ENCODE results near the gene ZBP1.
"Not testable (repeated sequence)": the region's sequence is repeated elsewhere in the genome, so short reads cannot be mapped to it uniquely, and the experiment has no call there.

The ZBP1 gene

GRCh38 chr20:57633945-57634491, 13.8 kb upstream of the ZBP1 start:
- Mint-ChIP-seq H3K4me1 (ENCODE audit: low read depth) (peaks cover 55% of the 10 kb centered on the region), H3K27ac (peak overlapping the region; percentile 12), H3K36me3 (peaks cover 30% of the 10 kb centered on the region), H3K9me3 (ENCODE audit: low read depth) (peaks cover 33% of the 10 kb centered on the region), H3K4me3 (peak overlapping the region; percentile 17), H3K27me3 (no peaks in the 10 kb centered on the region)

DNA sequence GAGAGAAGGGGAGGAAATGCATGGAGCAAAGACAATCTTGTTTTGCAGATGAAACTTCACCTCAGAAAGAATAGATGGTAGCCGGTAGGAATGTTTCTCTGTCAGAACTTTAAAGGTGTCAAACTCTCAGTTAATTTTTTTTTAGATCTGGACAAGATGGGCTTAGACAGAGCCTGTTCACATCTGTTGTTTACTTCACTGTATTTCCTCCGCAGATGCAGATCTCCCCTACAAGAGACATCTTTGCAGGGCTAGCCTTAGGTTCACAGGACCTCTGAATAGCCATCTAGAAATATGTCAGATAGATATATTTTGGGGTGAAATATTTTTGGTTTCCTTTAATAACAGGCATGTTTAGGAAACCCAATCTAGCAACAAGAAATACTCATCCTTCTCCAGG, 12.1 kb upstream of the ZBP1 start:
- no peak overlapping the region for H3K27ac Mint-ChIP-seq
- H3K4me3 Mint-ChIP-seq = no peak overlapping the region
- H3K27me3 Mint-ChIP-seq = no peaks in the 10 kb centered on the region
- H3K4me1 Mint-ChIP-seq (ENCODE audit: low read depth) = peaks cover 67% of the 10 kb centered on the region
- peaks cover 29% of the 10 kb centered on the region for H3K36me3 Mint-ChIP-seq
- peaks cover 29% of the 10 kb centered on the region for H3K9me3 Mint-ChIP-seq (ENCODE audit: low read depth)

DNA sequence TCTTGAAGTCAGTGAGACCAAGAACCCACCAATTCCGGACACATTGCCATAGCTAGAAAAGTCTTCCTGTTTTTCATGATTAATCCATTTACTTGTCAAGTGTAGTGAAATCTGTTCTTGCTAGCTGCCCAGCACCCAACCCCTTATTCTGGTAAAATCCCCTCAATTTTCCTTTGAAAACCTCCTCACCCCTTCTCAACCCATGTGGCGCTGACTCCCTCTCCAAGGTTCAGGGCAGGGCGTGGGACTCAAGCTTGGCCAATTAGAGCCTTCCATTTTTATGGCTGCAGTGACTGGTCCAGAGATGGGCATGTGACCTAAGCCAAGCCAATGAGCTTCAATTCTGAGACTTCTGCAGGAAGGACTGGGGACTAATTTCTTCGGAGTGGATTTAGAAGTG, 9.8 kb upstream of the ZBP1 start:
- Mint-ChIP-seq H3K27ac (peak overlapping the region; percentile 97), H3K36me3 (peaks cover 21% of the 10 kb centered on the region), H3K4me3 (peak overlapping the region; percentile 94), H3K4me1 (ENCODE audit: low read depth) (peaks cover 87% of the 10 kb centered on the region), H3K9me3 (ENCODE audit: low read depth) (peaks cover 10% of the 10 kb centered on the region), H3K27me3 (no peaks in the 10 kb centered on the region)

DNA sequence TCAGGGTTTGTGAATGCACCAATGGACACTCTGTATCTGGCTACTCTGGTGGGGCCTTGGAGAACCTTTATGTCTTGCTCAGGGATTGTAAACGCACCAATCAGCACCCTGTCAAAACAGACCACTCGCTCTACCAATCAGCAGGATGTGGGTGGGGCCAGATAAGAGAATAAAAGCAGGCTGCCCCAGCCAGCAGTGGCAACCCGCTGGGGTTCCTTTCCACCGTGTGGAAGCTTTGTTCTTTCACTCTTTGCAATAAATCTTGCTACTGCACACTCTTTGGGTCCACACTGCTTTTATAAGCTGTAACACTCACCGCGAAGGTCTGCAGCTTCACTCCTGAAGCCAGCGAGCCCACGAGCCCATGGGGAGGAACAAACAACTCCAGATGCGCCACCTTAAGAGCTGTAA, 9.3 kb upstream of the ZBP1 start:
- Mint-ChIP-seq H3K9me3 (ENCODE audit: low read depth) (peaks cover 11% of the 10 kb centered on the region), H3K4me3 (peak overlapping the region; percentile 94), H3K27ac (peak overlapping the region; percentile 97), H3K4me1 (ENCODE audit: low read depth) (peaks cover 82% of the 10 kb centered on the region), H3K36me3 (peaks cover 26% of the 10 kb centered on the region)
- H3K27me3 Mint-ChIP-seq = not testable (repeated sequence)

DNA sequence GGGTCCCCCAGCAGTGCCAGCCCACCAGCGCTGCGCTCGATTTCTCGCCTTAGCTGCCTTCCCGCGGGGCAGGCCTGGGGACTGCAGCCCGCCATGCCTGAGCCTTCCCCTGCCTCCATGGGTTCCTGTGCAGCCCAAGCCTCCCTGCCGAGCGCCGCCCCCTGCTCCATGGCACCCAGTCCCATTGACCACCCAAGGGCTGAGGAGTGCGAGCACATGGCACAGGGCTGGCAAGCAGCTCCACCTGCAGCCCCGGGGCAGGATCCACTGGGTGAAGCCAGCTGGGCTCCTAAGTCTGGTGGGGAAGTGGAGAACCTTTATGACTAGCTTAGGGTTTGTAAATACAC, 8.7 kb upstream of the ZBP1 start:
- H3K4me3 Mint-ChIP-seq = peak overlapping the region; percentile 94
- peaks cover 77% of the 10 kb centered on the region for H3K4me1 Mint-ChIP-seq (ENCODE audit: low read depth)
- peaks cover 21% of the 10 kb centered on the region for H3K36me3 Mint-ChIP-seq
- H3K27me3 Mint-ChIP-seq = not testable (repeated sequence)
- H3K9me3 Mint-ChIP-seq (ENCODE audit: low read depth) = peaks cover 11% of the 10 kb centered on the region
- H3K27ac Mint-ChIP-seq = peak overlapping the region; percentile 97

- no peaks in the 10 kb centered on the region for H3K27me3 Mint-ChIP-seq
- peak overlapping the region; percentile 93 for H3K4me3 Mint-ChIP-seq
- peak overlapping the region; percentile 99 for H3K27ac Mint-ChIP-seq
- H3K36me3 Mint-ChIP-seq = peaks cover 22% of the 10 kb centered on the region
- peaks cover 10% of the 10 kb centered on the region for H3K9me3 Mint-ChIP-seq (ENCODE audit: low read depth)
- peaks cover 72% of the 10 kb centered on the region for H3K4me1 Mint-ChIP-seq (ENCODE audit: low read depth)
These were observed 8.1 kb upstream of the ZBP1 start for GRCh38 chr20:57628047-57628961.

GRCh38 chr20:57627339-57627738, 7.1 kb upstream of the ZBP1 start:
- peaks cover 68% of the 10 kb centered on the region for H3K4me1 Mint-ChIP-seq (ENCODE audit: low read depth)
- H3K27ac Mint-ChIP-seq = peak overlapping the region; percentile 99
- H3K27me3 Mint-ChIP-seq = no peaks in the 10 kb centered on the region
- peaks cover 8% of the 10 kb centered on the region for H3K9me3 Mint-ChIP-seq (ENCODE audit: low read depth)
- H3K4me3 Mint-ChIP-seq = peak overlapping the region; percentile 93
- peaks cover 20% of the 10 kb centered on the region for H3K36me3 Mint-ChIP-seq

DNA sequence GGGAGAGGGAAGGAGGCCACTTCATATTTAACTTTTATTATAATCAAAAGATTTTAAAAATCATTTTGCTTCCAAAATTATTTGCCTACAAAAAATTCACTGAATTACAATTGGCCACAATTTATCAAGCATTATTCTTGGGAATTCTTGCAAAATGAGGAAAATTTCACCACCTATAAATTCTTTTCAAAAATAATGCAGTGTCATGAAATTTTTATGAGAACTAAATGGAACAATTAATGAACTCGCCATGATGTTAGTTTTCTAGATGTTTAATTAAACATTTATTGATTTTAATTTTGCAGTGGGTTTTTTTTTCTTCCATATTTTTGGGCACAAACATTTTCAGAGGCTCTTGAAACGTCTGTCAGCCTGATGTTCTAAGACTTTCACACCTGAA, 5.8 kb upstream of the ZBP1 start:
- H3K27me3 Mint-ChIP-seq = no peaks in the 10 kb centered on the region
- peak overlapping the region; percentile 50 for H3K27ac Mint-ChIP-seq
- peak overlapping the region; percentile 17 for H3K4me3 Mint-ChIP-seq
- H3K36me3 Mint-ChIP-seq = peaks cover 18% of the 10 kb centered on the region
- peaks cover 67% of the 10 kb centered on the region for H3K4me1 Mint-ChIP-seq (ENCODE audit: low read depth)
- H3K9me3 Mint-ChIP-seq (ENCODE audit: low read depth) = peaks cover 8% of the 10 kb centered on the region

DNA sequence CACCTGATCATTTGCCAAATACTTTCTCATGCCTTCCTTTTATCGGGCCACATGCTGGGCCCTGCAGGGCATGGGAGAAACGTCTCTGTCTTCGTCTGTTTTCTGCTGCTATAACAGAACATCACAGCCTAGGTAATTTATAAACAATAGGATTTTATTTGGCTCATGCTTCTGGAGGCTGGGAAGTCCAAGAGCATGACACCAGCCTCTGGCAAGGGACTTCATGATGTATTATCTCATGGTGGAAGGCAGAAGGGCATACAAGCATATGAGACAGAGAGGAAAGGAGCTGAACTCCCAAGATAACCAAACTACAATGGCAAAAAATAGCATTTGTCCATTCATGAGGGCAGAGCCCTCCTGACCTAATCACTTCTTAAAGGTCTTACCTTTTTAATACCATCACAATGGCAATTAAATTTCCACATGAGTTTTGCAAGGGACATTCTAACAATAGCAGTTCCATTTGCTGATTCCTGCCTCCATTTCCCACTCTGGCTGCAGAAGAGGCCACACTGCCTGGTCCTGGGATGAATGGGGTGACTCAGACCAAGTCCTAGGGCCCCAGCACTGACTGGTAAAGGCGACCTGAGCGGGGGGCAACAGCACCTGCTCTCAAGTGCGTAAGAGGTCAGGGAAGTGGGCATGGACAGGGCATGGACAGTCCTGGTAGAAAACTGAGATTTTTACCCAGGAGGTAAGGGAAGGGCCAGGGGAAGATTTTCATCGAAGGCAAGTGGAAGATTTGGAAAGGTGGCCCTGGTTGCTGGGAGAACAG, 5.1 kb upstream of the ZBP1 start:
- no peak overlapping the region for H3K27ac Mint-ChIP-seq

DNA sequence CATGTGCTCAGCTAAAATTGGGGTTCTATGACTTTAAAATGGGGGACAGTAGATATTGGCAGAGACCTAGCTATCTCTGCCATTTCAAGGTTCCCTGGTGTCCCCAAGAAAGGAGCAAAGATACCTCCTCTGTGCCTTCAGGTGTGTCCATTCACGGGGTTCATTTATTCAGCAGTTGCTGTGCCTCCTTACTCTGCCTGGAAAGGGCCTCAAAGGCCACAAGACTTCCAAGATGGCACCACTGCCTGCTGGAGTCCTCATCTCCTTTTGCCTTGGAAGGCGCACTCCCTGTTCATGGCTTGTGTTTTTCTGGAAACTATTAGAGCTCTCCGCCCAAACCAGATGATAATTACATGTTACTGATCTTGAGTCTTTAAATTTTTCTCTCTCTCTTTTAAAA, 3.9 kb upstream of the ZBP1 start:
- H3K4me1 Mint-ChIP-seq (ENCODE audit: low read depth) = peaks cover 66% of the 10 kb centered on the region
- H3K27me3 Mint-ChIP-seq = no peaks in the 10 kb centered on the region
- H3K9me3 Mint-ChIP-seq (ENCODE audit: low read depth) = peaks cover 4% of the 10 kb centered on the region
- peaks cover 16% of the 10 kb centered on the region for H3K36me3 Mint-ChIP-seq
- H3K27ac Mint-ChIP-seq = no peak overlapping the region
- H3K4me3 Mint-ChIP-seq = no peak overlapping the region

More for the DNA sequence above, 5.1 kb upstream of the ZBP1 start:
- Mint-ChIP-seq H3K4me3 (no peak overlapping the region), H3K4me1 (ENCODE audit: low read depth) (peaks cover 68% of the 10 kb centered on the region), H3K27me3 (no peaks in the 10 kb centered on the region), H3K36me3 (peaks cover 18% of the 10 kb centered on the region), H3K9me3 (ENCODE audit: low read depth) (peaks cover 8% of the 10 kb centered on the region)

GRCh38 chr20:57622579-57623381, 2.6 kb upstream of the ZBP1 start:
- peaks cover 72% of the 10 kb centered on the region for H3K4me1 Mint-ChIP-seq (ENCODE audit: low read depth)
- H3K27ac Mint-ChIP-seq = peak overlapping the region; percentile 46
- H3K36me3 Mint-ChIP-seq = peaks cover 16% of the 10 kb centered on the region
- H3K9me3 Mint-ChIP-seq (ENCODE audit: low read depth) = peaks cover 4% of the 10 kb centered on the region
- no peaks in the 10 kb centered on the region for H3K27me3 Mint-ChIP-seq
- peak overlapping the region; percentile 8 for H3K4me3 Mint-ChIP-seq

- H3K27ac Mint-ChIP-seq = peak overlapping the region; percentile 46
- peaks cover 72% of the 10 kb centered on the region for H3K4me1 Mint-ChIP-seq (ENCODE audit: low read depth)
- peak overlapping the region; percentile 8 for H3K4me3 Mint-ChIP-seq
- no peaks in the 10 kb centered on the region for H3K27me3 Mint-ChIP-seq
- peaks cover 16% of the 10 kb centered on the region for H3K36me3 Mint-ChIP-seq
- H3K9me3 Mint-ChIP-seq (ENCODE audit: low read depth) = peaks cover 4% of the 10 kb centered on the region
These were observed 2.0 kb upstream of the ZBP1 start for GRCh38 chr20:57622201-57622570.

DNA sequence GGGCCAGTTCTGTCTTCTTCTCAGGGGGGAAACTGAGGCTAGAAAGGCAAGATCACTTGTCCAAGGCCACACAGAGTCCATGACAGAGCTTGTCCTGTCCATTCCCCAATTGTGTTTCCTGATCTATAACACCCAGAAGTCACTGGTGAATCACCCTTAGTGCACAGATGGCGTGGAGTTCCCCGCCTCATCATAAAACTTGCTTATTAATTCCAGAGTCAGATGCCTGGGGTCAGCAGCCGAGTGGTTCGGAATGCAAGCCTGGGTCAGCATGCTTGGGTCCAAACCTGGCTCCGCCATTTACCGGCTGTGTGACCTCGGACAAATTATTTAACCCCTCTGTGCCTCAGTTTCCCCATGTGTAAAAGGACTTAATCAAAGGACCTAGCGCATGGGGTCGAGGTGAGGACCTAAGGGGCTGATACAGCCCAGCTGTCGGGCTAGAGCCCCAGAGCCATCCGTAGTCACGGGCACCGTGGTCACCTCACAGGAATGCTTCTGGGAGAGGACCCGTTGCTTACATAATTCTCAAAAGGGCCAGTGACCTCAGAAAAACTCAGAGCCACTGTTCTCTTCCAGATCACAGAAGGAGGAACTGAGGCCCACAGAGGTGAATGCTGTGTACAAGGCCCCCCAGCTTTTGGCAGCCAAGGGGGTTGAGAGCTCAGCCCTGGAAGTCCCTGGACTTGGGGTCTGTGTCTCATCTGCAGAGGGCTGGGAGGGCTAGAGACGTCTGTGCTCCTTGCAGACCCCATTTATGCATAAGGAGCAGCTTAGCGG, 1.4 kb upstream of the ZBP1 start:
- peaks cover 16% of the 10 kb centered on the region for H3K36me3 Mint-ChIP-seq
- H3K4me3 Mint-ChIP-seq = peak overlapping the region; percentile 75
- peak overlapping the region; percentile 74 for H3K27ac Mint-ChIP-seq
- H3K4me1 Mint-ChIP-seq (ENCODE audit: low read depth) = peaks cover 72% of the 10 kb centered on the region
- no peaks in the 10 kb centered on the region for H3K27me3 Mint-ChIP-seq
- H3K9me3 Mint-ChIP-seq (ENCODE audit: low read depth) = peaks cover 4% of the 10 kb centered on the region

GRCh38 chr20:57620999-57621398, 773 bp upstream of the ZBP1 start:
- H3K4me3 Mint-ChIP-seq = peak overlapping the region; percentile 75
- H3K9me3 Mint-ChIP-seq (ENCODE audit: low read depth) = peaks cover 4% of the 10 kb centered on the region
- H3K27ac Mint-ChIP-seq = peak overlapping the region; percentile 74
- H3K27me3 Mint-ChIP-seq = no peaks in the 10 kb centered on the region
- peaks cover 14% of the 10 kb centered on the region for H3K36me3 Mint-ChIP-seq
- H3K4me1 Mint-ChIP-seq (ENCODE audit: low read depth) = peaks cover 66% of the 10 kb centered on the region

Data from activated naive CD8-positive, alpha-beta T cell (primary cell).